ENCODE measurements around the gene SDHAF4. TPM values are rescaled to one million over a fixed set of nuclear protein-coding genes. Genes with fewer than 3 reads are reported as not detected.
A peak's percentile ranks its signal among the peaks of the same experiment; 100 is the strongest.
"Not testable (repeated sequence)": the region's sequence is repeated elsewhere in the genome, so short reads cannot be mapped to it uniquely, and the experiment has no call there.

The SDHAF4 gene
- polyA plus RNA-seq, 4 donors: 6.2 to 16.4 (median 7.9) TPM

- Histone ChIP-seq H3K4me3 (ENCODE audit: low read depth in 1 of 3, low read length in 3 of 3) (no peak overlapping the region), H3K27me3 (ENCODE audit: control insufficient read depth in 3 of 3, insufficient read depth in 3 of 3, low read length in 3 of 3) (no peaks in the 10 kb centered on the region), H3K9me3 (ENCODE audit: control insufficient read depth in 2 of 2, insufficient read depth in 1 of 2, low read depth in 1 of 2, low read length in 1 of 2) (peaks cover 1 to 10% of the 10 kb centered on the region in 2 donors), H3K4me1 (ENCODE audit: control insufficient read depth in 3 of 3, insufficient read depth in 2 of 3, low read depth in 1 of 3, low read length in 2 of 3) (no peaks in the 10 kb centered on the region), H3K27ac (ENCODE audit: low read depth in 1 of 3, low read length in 2 of 3) (no peak overlapping the region), H3K36me3 (ENCODE audit: control insufficient read depth in 3 of 3, insufficient read depth in 2 of 3, low read depth in 1 of 3, low read length in 3 of 3) (no peaks in the 10 kb centered on the region)
- no peak for DNase-seq
- 53 to 59% (median 54%) methylated on average over 4 of the region's 4 CpGs for WGBS, 3 donors
- FAIRE-seq: no peak
Observed at GRCh38 chr6:70599187-70599586, 32.5 kb downstream of the SDHAF4 start.

GRCh38 chr6:70601014-70601413 lies 34.3 kb downstream of the SDHAF4 start:
- no peak for DNase-seq
- Histone ChIP-seq H3K27ac (ENCODE audit: low read depth in 1 of 3, low read length in 2 of 3) (no peak overlapping the region), H3K36me3 (ENCODE audit: control insufficient read depth in 3 of 3, insufficient read depth in 2 of 3, low read depth in 1 of 3, low read length in 3 of 3) (no peaks in the 10 kb centered on the region), H3K27me3 (ENCODE audit: control insufficient read depth in 3 of 3, insufficient read depth in 3 of 3, low read length in 3 of 3) (no peaks in the 10 kb centered on the region), H3K4me1 (ENCODE audit: control insufficient read depth in 3 of 3, insufficient read depth in 2 of 3, low read depth in 1 of 3, low read length in 2 of 3) (no peaks in the 10 kb centered on the region), H3K9me3 (ENCODE audit: control insufficient read depth in 2 of 2, insufficient read depth in 1 of 2, low read depth in 1 of 2, low read length in 1 of 2) (peaks cover 0 to 15% of the 10 kb centered on the region in 2 donors), H3K4me3 (ENCODE audit: low read depth in 1 of 3, low read length in 3 of 3) (no peak overlapping the region)
- 62 to 83% (median 79%) methylated on average over 3 of the region's 3 CpGs for WGBS, 3 donors
- FAIRE-seq: no peak

- Histone ChIP-seq H3K36me3 (ENCODE audit: control insufficient read depth in 3 of 3, insufficient read depth in 2 of 3, low read depth in 1 of 3, low read length in 3 of 3) (no peaks in the 10 kb centered on the region), H3K4me3 (ENCODE audit: low read depth in 1 of 3, low read length in 3 of 3) (no peak overlapping the region), H3K27ac (ENCODE audit: low read depth in 1 of 3, low read length in 2 of 3) (no peak overlapping the region), H3K27me3 (ENCODE audit: control insufficient read depth in 3 of 3, insufficient read depth in 3 of 3, low read length in 3 of 3) (no peaks in the 10 kb centered on the region), H3K9me3 (ENCODE audit: control insufficient read depth in 2 of 2, insufficient read depth in 1 of 2, low read depth in 1 of 2, low read length in 1 of 2) (peaks cover 0 to 15% of the 10 kb centered on the region in 2 donors), H3K4me1 (ENCODE audit: control insufficient read depth in 3 of 3, insufficient read depth in 2 of 3, low read depth in 1 of 3, low read length in 2 of 3) (no peaks in the 10 kb centered on the region)
- no peak for FAIRE-seq
- WGBS, 3 donors: 88 to 96% (median 92%) methylated on average over 6 of the region's 6 CpGs
- no peak for DNase-seq
Observed at GRCh38 chr6:70604254-70604653, 37.5 kb downstream of the SDHAF4 start.

GRCh38 chr6:70607371-70607770 lies 40.6 kb downstream of the SDHAF4 start:
- not testable (repeated sequence) for H3K27me3 ChIP-seq (ENCODE audit: control insufficient read depth in 3 of 3, insufficient read depth in 3 of 3, low read length in 3 of 3); FAIRE-seq; H3K36me3 ChIP-seq (ENCODE audit: control insufficient read depth in 3 of 3, insufficient read depth in 2 of 3, low read depth in 1 of 3, low read length in 3 of 3); H3K4me3 ChIP-seq (ENCODE audit: low read depth in 1 of 3, low read length in 3 of 3); DNase-seq; H3K27ac ChIP-seq (ENCODE audit: low read depth in 1 of 3, low read length in 2 of 3); H3K4me1 ChIP-seq (ENCODE audit: control insufficient read depth in 3 of 3, insufficient read depth in 2 of 3, low read depth in 1 of 3, low read length in 2 of 3)
- peaks cover 0 to 15% of the 10 kb centered on the region in 2 donors for H3K9me3 ChIP-seq (ENCODE audit: control insufficient read depth in 2 of 2, insufficient read depth in 1 of 2, low read depth in 1 of 2, low read length in 1 of 2)
- 45 to 74% (median 68%) methylated on average over 2 of the region's 2 CpGs for WGBS, 3 donors

- FAIRE-seq; H3K4me3 ChIP-seq (ENCODE audit: low read depth in 1 of 3, low read length in 3 of 3): not testable (repeated sequence)
- WGBS, 3 donors: 92 to 96% (median 93%) methylated on average over 13 of the region's 13 CpGs
Observed at GRCh38 chr6:70609181-70609580, 42.5 kb downstream of the SDHAF4 start.

GRCh38 chr6:70616728-70617260 lies 50.1 kb downstream of the SDHAF4 start:
- H3K27me3 ChIP-seq (ENCODE audit: control insufficient read depth in 3 of 3, insufficient read depth in 3 of 3, low read length in 3 of 3): no peaks in the 10 kb centered on the region
- H3K4me3 ChIP-seq (ENCODE audit: low read depth in 1 of 3, low read length in 3 of 3): no peak overlapping the region
- DNase-seq (peak in 1 of 2 donors; percentile 74), FAIRE-seq (no peak)
- H3K4me1 ChIP-seq (ENCODE audit: control insufficient read depth in 3 of 3, insufficient read depth in 2 of 3, low read depth in 1 of 3, low read length in 2 of 3): no peaks in the 10 kb centered on the region
- WGBS, 3 donors: 42 to 64% (median 48%) methylated on average over 3 of the region's 3 CpGs
- H3K36me3 ChIP-seq (ENCODE audit: control insufficient read depth in 3 of 3, insufficient read depth in 2 of 3, low read depth in 1 of 3, low read length in 3 of 3): no peaks in the 10 kb centered on the region
- no peaks in the 10 kb centered on the region for H3K9me3 ChIP-seq (ENCODE audit: control insufficient read depth in 2 of 2, insufficient read depth in 1 of 2, low read depth in 1 of 2, low read length in 1 of 2)
- no peak overlapping the region for H3K27ac ChIP-seq (ENCODE audit: low read depth in 1 of 3, low read length in 2 of 3)

More at GRCh38 chr6:70609181-70609580, 42.5 kb downstream of the SDHAF4 start:
- not testable (repeated sequence) for H3K27me3 ChIP-seq (ENCODE audit: control insufficient read depth in 3 of 3, insufficient read depth in 3 of 3, low read length in 3 of 3); H3K36me3 ChIP-seq (ENCODE audit: control insufficient read depth in 3 of 3, insufficient read depth in 2 of 3, low read depth in 1 of 3, low read length in 3 of 3); H3K27ac ChIP-seq (ENCODE audit: low read depth in 1 of 3, low read length in 2 of 3); DNase-seq; H3K4me1 ChIP-seq (ENCODE audit: control insufficient read depth in 3 of 3, insufficient read depth in 2 of 3, low read depth in 1 of 3, low read length in 2 of 3)
- H3K9me3 ChIP-seq (ENCODE audit: control insufficient read depth in 2 of 2, insufficient read depth in 1 of 2, low read depth in 1 of 2, low read length in 1 of 2): peaks cover 0 to 11% of the 10 kb centered on the region in 2 donors

- DNase-seq (no peak), FAIRE-seq (no peak)
- 76 to 77% (median 77%) methylated on average over 1 of the region's 1 CpG for WGBS, 3 donors
- Histone ChIP-seq H3K27me3 (ENCODE audit: control insufficient read depth in 3 of 3, insufficient read depth in 3 of 3, low read length in 3 of 3) (no peaks in the 10 kb centered on the region), H3K4me3 (ENCODE audit: low read depth in 1 of 3, low read length in 3 of 3) (no peak overlapping the region), H3K36me3 (ENCODE audit: control insufficient read depth in 3 of 3, insufficient read depth in 2 of 3, low read depth in 1 of 3, low read length in 3 of 3) (no peaks in the 10 kb centered on the region), H3K27ac (ENCODE audit: low read depth in 1 of 3, low read length in 2 of 3) (no peak overlapping the region), H3K9me3 (ENCODE audit: control insufficient read depth in 2 of 2, insufficient read depth in 1 of 2, low read depth in 1 of 2, low read length in 1 of 2) (no peaks in the 10 kb centered on the region), H3K4me1 (ENCODE audit: control insufficient read depth in 3 of 3, insufficient read depth in 2 of 3, low read depth in 1 of 3, low read length in 2 of 3) (no peaks in the 10 kb centered on the region)
Observed at GRCh38 chr6:70620746-70621145, 54.0 kb downstream of the SDHAF4 start.

- FAIRE-seq (no peak), DNase-seq (no peak)
- Histone ChIP-seq H3K4me3 (ENCODE audit: low read depth in 1 of 3, low read length in 3 of 3) (no peak overlapping the region), H3K27ac (ENCODE audit: low read depth in 1 of 3, low read length in 2 of 3) (no peak overlapping the region), H3K9me3 (ENCODE audit: control insufficient read depth in 2 of 2, insufficient read depth in 1 of 2, low read depth in 1 of 2, low read length in 1 of 2) (peaks cover 0 to 5% of the 10 kb centered on the region in 2 donors), H3K4me1 (ENCODE audit: control insufficient read depth in 3 of 3, insufficient read depth in 2 of 3, low read depth in 1 of 3, low read length in 2 of 3) (no peaks in the 10 kb centered on the region), H3K27me3 (ENCODE audit: control insufficient read depth in 3 of 3, insufficient read depth in 3 of 3, low read length in 3 of 3) (no peaks in the 10 kb centered on the region), H3K36me3 (ENCODE audit: control insufficient read depth in 3 of 3, insufficient read depth in 2 of 3, low read depth in 1 of 3, low read length in 3 of 3) (no peaks in the 10 kb centered on the region)
- 74 to 86% (median 76%) methylated on average over 1 of the region's 1 CpG for WGBS, 3 donors
Observed at GRCh38 chr6:70622461-70622860, 55.7 kb downstream of the SDHAF4 start.

- no peak for FAIRE-seq
- no peak overlapping the region for H3K4me3 ChIP-seq (ENCODE audit: low read depth in 1 of 3, low read length in 3 of 3)
Observed at GRCh38 chr6:70625436-70625835, 58.7 kb downstream of the SDHAF4 start.

More at GRCh38 chr6:70625436-70625835, 58.7 kb downstream of the SDHAF4 start:
- no peaks in the 10 kb centered on the region for H3K27me3 ChIP-seq (ENCODE audit: control insufficient read depth in 3 of 3, insufficient read depth in 3 of 3, low read length in 3 of 3)
- H3K36me3 ChIP-seq (ENCODE audit: control insufficient read depth in 3 of 3, insufficient read depth in 2 of 3, low read depth in 1 of 3, low read length in 3 of 3): no peaks in the 10 kb centered on the region
- no peaks in the 10 kb centered on the region for H3K4me1 ChIP-seq (ENCODE audit: control insufficient read depth in 3 of 3, insufficient read depth in 2 of 3, low read depth in 1 of 3, low read length in 2 of 3)
- DNase-seq: no peak
- H3K9me3 ChIP-seq (ENCODE audit: control insufficient read depth in 2 of 2, insufficient read depth in 1 of 2, low read depth in 1 of 2, low read length in 1 of 2): peaks cover 0 to 5% of the 10 kb centered on the region in 2 donors
- no peak overlapping the region for H3K27ac ChIP-seq (ENCODE audit: low read depth in 1 of 3, low read length in 2 of 3)

All from small intestine (tissue), 7 donors.